IMR-90 (cell line): ENCODE results near the gene GTPBP3. TPM values are rescaled to one million over a fixed set of nuclear protein-coding genes. Genes with fewer than 3 reads are reported as not detected.

Experiments used
- ATAC-seq: fragments of 200-7000 bp; cut with Tn5 transposase; 2 replicates; pipeline ENCODE4 v1.9.1; 2020; ENCODE audit warnings: low read depth, mild to moderate bottlenecking, moderate library complexity
- BruUV-seq: library from RNA; stranded (reverse); fragments of 400-500 nt; replicated peaks from 2 replicates; lab custom pipeline; 2021; lab: Mats Ljungman, UMichigan
- CTCF ChIA-PET: fragments of 300-600 bp; formaldehyde crosslinking; extraction: SDS; loops from one replicate; lab custom pipeline; 2021; ENCODE audit warnings: antibody characterized with exemption; lab: Yijun Ruan, JAX
- POLR2A ChIA-PET: fragments of 300-600 bp; sonication (Branson Sonifier 250); formaldehyde crosslinking; loops from one replicate; lab custom pipeline; 2022; ENCODE audit warnings: antibody characterized with exemption; ENCODE audit not compliant: unreplicated experiment; lab: Charles Lee
- DNase-seq: peaks from one replicate; pipeline ENCODE4 v3.0.0; 2013
- H2AFZ ChIP-seq: replicated peaks from 2 replicates; pipeline ENCODE3; 2013; ENCODE audit warnings: low read length, mild to moderate bottlenecking; ENCODE audit not compliant: poor library complexity
- H2AK5ac ChIP-seq: 2 replicates; pipeline ENCODE4 v1.6.1; 2013; ENCODE audit warnings: low read depth, low read length, inconsistent platforms
- H2AK9ac ChIP-seq: replicated peaks from 2 replicates; pipeline ENCODE3; 2013; ENCODE audit warnings: mild to moderate bottlenecking, low read depth, low read length, moderate library complexity; ENCODE audit not compliant: poor library complexity
- H2BK120ac ChIP-seq: 2 replicates; pipeline ENCODE4 v1.6.1; 2013; ENCODE audit warnings: low read depth, low read length, inconsistent platforms
- H2BK15ac ChIP-seq: 3 replicates; pipeline ENCODE4 v1.6.1; 2013; ENCODE audit warnings: low read depth, low read length, inconsistent platforms
- H2BK20ac ChIP-seq: 2 replicates; pipeline ENCODE4 v1.6.1; 2013; ENCODE audit warnings: low read depth, mild to moderate bottlenecking, inconsistent platforms, low read length, moderate library complexity
- H2BK5ac ChIP-seq: 2 replicates; pipeline ENCODE4 v1.6.1; 2013; ENCODE audit warnings: mild to moderate bottlenecking, low read depth, low read length, inconsistent platforms; ENCODE audit not compliant: poor library complexity, severe bottlenecking
- H3K14ac ChIP-seq: replicated peaks from 2 replicates; pipeline ENCODE4 v1.6.1; 2013; ENCODE audit warnings: low read depth, low read length, inconsistent platforms
- H3K18ac ChIP-seq: 2 replicates; pipeline ENCODE4 v1.6.1; 2013; ENCODE audit warnings: low read depth, low read length, control low read depth
- H3K23ac ChIP-seq: 2 replicates; pipeline ENCODE4 v1.6.1; 2013; ENCODE audit warnings: low read depth, low read length, inconsistent platforms
- H3K27ac ChIP-seq: 2 replicates; pipeline ENCODE4 v1.5.1; 2013; ENCODE audit warnings: mild to moderate bottlenecking, control low read depth, low read length; ENCODE audit not compliant: insufficient read depth
- H3K27me3 ChIP-seq: 2 replicates; pipeline ENCODE4 v1.6.1; 2013; ENCODE audit warnings: low read length; ENCODE audit not compliant: control insufficient read depth, insufficient read depth
- H3K36me3 ChIP-seq: 2 replicates; pipeline ENCODE4 v1.6.1; 2013; ENCODE audit warnings: low read length, mixed read lengths; ENCODE audit not compliant: control insufficient read depth, insufficient read depth
- H3K4ac ChIP-seq: 2 replicates; pipeline ENCODE4 v1.6.1; 2013; ENCODE audit warnings: low read depth, low read length, inconsistent platforms
- H3K4me1 ChIP-seq: 2 replicates; pipeline ENCODE4 v1.6.1; 2013; ENCODE audit warnings: low read length, mixed read lengths; ENCODE audit not compliant: control insufficient read depth, insufficient read depth
- H3K4me2 ChIP-seq: 2 replicates; pipeline ENCODE4 v1.6.1; 2013; ENCODE audit warnings: low read depth, mild to moderate bottlenecking, control low read depth, low read length, moderate library complexity
- H3K4me3 ChIP-seq: 2 replicates; pipeline ENCODE4 v1.5.1; 2013; ENCODE audit warnings: low read depth, mild to moderate bottlenecking, control low read depth, low read length, moderate library complexity; ENCODE audit not compliant: insufficient read depth
- H3K56ac ChIP-seq: 2 replicates; pipeline ENCODE4 v1.6.1; 2013; ENCODE audit warnings: low read length, inconsistent platforms; ENCODE audit not compliant: insufficient read depth; ENCODE audit errors: extremely low read depth
- H3K79me1 ChIP-seq, 2 experiments: 2 replicates each; pipeline ENCODE4 v1.6.1; 2013; ENCODE audit warnings: low read length in 2 of 2, inconsistent platforms in 1 of 2, low read depth in 1 of 2
- H3K9ac ChIP-seq: 2 replicates; pipeline ENCODE4 v1.6.1; 2013; ENCODE audit warnings: low read depth, low read length, control low read depth
- H3K9me1 ChIP-seq: 2 replicates; pipeline ENCODE4 v1.6.1; 2013; ENCODE audit warnings: low read length, inconsistent platforms; ENCODE audit not compliant: insufficient read depth
- H3K9me3 ChIP-seq: 2 replicates; pipeline ENCODE4 v1.6.1; 2013; ENCODE audit warnings: low read length; ENCODE audit not compliant: control insufficient read depth, insufficient read depth
- H4K20me1 ChIP-seq: 2 replicates; pipeline ENCODE4 v1.6.1; 2013; ENCODE audit warnings: low read length, inconsistent platforms; ENCODE audit not compliant: insufficient read depth
- H4K5ac ChIP-seq: 2 replicates; pipeline ENCODE4 v1.6.1; 2013; ENCODE audit warnings: mild to moderate bottlenecking, low read depth, low read length, control low read depth
- H4K8ac ChIP-seq, 2 experiments: 2 replicates each; pipeline ENCODE4 v1.6.1; 2013; ENCODE audit warnings: low read depth in 2 of 2, low read length in 2 of 2, control low read depth in 1 of 2, inconsistent platforms in 1 of 2
- H4K91ac ChIP-seq: 2 replicates; pipeline ENCODE4 v1.6.1; 2013; ENCODE audit warnings: low read depth, low read length, inconsistent platforms; ENCODE audit not compliant: insufficient read depth
- BHLHE40 ChIP-seq: fragments of 150-350 bp; IDR thresholded peaks from 2 replicates; pipeline ENCODE4 v1.6.1; 2016; ENCODE audit warnings: mild to moderate bottlenecking, low read depth, low read length
- CEBPB ChIP-seq: IDR thresholded peaks from 2 replicates; pipeline ENCODE4 v1.6.1; 2012; ENCODE audit warnings: low read depth, low read length, improper control_type of control experiment
- CHD1 ChIP-seq: IDR thresholded peaks from 2 replicates; pipeline ENCODE4 v1.6.1; 2012; ENCODE audit warnings: low read depth, low read length, improper control_type of control experiment
- CTCF ChIP-seq: conservative IDR thresholded peaks from 2 replicates; pipeline ENCODE4 v1.5.1; 2012; ENCODE audit warnings: mild to moderate bottlenecking, low read depth, low read length, improper control_type of control experiment
- FOS ChIP-seq: fragments of 150-350 bp; IDR thresholded peaks from 2 replicates; pipeline ENCODE4 v1.6.1; 2016; ENCODE audit warnings: low read depth, low read length
- MAFK ChIP-seq: IDR thresholded peaks from 2 replicates; pipeline ENCODE4 v1.6.1; 2012; ENCODE audit warnings: low read depth, low read length, improper control_type of control experiment
- MAZ ChIP-seq: IDR thresholded peaks from 2 replicates; pipeline ENCODE4 v1.6.1; 2012; ENCODE audit warnings: low read depth, mild to moderate bottlenecking, low read length, improper control_type of control experiment, moderate library complexity, borderline replicate concordance
- MXI1 ChIP-seq: IDR thresholded peaks from 2 replicates; pipeline ENCODE4 v1.6.1; 2012; ENCODE audit warnings: low read depth, mild to moderate bottlenecking, low read length, moderate library complexity, borderline replicate concordance
- NFE2L2 ChIP-seq: fragments of 150-350 bp; IDR thresholded peaks from 2 replicates; pipeline ENCODE4 v1.6.1; 2016; ENCODE audit warnings: low read depth, mild to moderate bottlenecking, low read length
- POLR2A ChIP-seq: IDR thresholded peaks from 2 replicates; pipeline ENCODE4 v1.6.1; 2012; ENCODE audit warnings: mild to moderate bottlenecking, low read depth, low read length
- RAD21 ChIP-seq: IDR thresholded peaks from 2 replicates; pipeline ENCODE4 v1.6.1; 2012; ENCODE audit warnings: low read length, improper control_type of control experiment
- RCOR1 ChIP-seq: IDR thresholded peaks from 2 replicates; pipeline ENCODE4 v1.6.1; 2012; ENCODE audit warnings: mild to moderate bottlenecking, low read length, improper control_type of control experiment; ENCODE audit not compliant: insufficient replicate concordance
- RFX5 ChIP-seq: IDR thresholded peaks from 2 replicates; pipeline ENCODE4 v1.8.0; 2012; ENCODE audit warnings: low read depth, mild to moderate bottlenecking, low read length, moderate library complexity
- SMC3 ChIP-seq: fragments of 150-350 bp; IDR thresholded peaks from 2 replicates; pipeline ENCODE4 v1.6.1; 2016; ENCODE audit warnings: low read depth, mild to moderate bottlenecking, antibody characterized with exemption, low read length, moderate library complexity
- USF2 ChIP-seq: fragments of 150-350 bp; IDR thresholded peaks from 2 replicates; pipeline ENCODE4 v1.6.1; 2017; ENCODE audit warnings: mild to moderate bottlenecking, antibody characterized with exemption, low read length, low read depth
- WGBS, 2 experiments: methylation state at CpG; one replicate each; pipeline versions ENCODE4 v1.1.5 to v1.1.7; 2013; ENCODE audit warnings: missing lambda C conversion rate in 2 of 2; ENCODE audit not compliant: insufficient read length in 1 of 2; ENCODE audit errors: extremely low coverage in 2 of 2; 5-methylcytosine and 5-hydroxymethylcytosine counted together
- dilution Hi-C: fragments of 300-500 bp; cut with HindIII; formaldehyde crosslinking; loops from one replicate; pipeline ENCODE4 v1.14.3; 2018; ENCODE audit warnings: low sequenced_read_pairs; ENCODE audit not compliant: unreplicated experiment
- in situ Hi-C: fragments of 300-500 bp; cut with MboI; formaldehyde crosslinking; loops from 3 replicates; pipeline ENCODE4 v1.14.3; 2019; ENCODE audit warnings: low sequenced_read_pairs, inconsistent platforms, mixed read lengths
- intact Hi-C: fragments of 100-400 bp; cut with micrococcal nuclease; formaldehyde crosslinking; loops from 2 replicates; pipeline ENCODE4 v1.10.0; 2022
- polyA plus RNA-seq, 3 experiments: library from polyadenylated mRNA; depleted of rRNA; stranded (reverse); fragments of >200 nt; gene quantifications; 2 replicates each; pipeline ENCODE4 v1.2.3, GENCODE V29; 2012; ENCODE audit warnings: low replicate concordance in 1 of 3
- total RNA-seq: library from RNA; depleted of rRNA; stranded (reverse); fragments of >200 nt; gene quantifications from 2 replicates; pipeline ENCODE4 v1.2.3, GENCODE V29; 2012
- TF ChIP-seq, protein P1 (sequence below): fragments of 150-350 bp; IDR thresholded peaks from 2 replicates; pipeline ENCODE4 v1.6.1; 2016; ENCODE audit warnings: low read depth, mild to moderate bottlenecking, low read length, moderate library complexity, borderline replicate concordance

GTPBP3 gene
- total and polyA plus RNA-seq, 2 of the 4 experiments (the other 2 are of a cell fraction), result 4.3 to 15.1 TPM

DNA sequence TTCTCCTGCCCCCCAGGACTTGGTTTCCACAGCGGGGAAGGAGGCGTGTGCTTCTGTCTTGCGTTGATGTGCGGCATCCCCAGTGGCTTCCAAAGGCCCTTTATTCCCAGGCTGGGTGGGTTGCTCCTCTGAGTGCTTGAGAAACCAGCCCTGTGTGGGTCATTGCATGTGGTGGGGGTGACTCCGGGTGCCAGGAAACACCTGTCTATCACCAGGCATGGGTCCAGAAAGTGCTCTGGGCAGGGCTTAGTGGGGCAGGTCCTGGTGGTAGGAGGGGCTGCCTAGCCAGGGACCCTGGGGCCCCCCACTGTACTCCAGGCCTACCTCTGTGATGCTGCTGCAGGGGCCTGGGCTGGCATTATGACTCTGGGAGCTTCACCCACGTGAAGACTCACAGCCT is 18.4 kb upstream of the GTPBP3 start:
- Histone ChIP-seq H3K36me3 (peaks cover 56% of the 10 kb centered on the region), H3K14ac (no peak overlapping the region), H2BK120ac (no peak overlapping the region), H2AK9ac (no peak overlapping the region), H3K79me1 (peaks cover 15 to 25% of the 10 kb centered on the region in 2 experiments), H3K9me1 (no peaks in the 10 kb centered on the region), H2BK20ac (no peak overlapping the region), H3K4me1 (no peaks in the 10 kb centered on the region), H3K23ac (no peak overlapping the region), H3K18ac (no peak overlapping the region), H4K5ac (no peak overlapping the region), H3K27ac (no peak overlapping the region), H3K4ac (no peak overlapping the region), H2AFZ (no peak overlapping the region), H3K9ac (no peak overlapping the region), H3K4me3 (no peak overlapping the region), H3K56ac (no peak overlapping the region), H4K20me1 (peaks cover 8% of the 10 kb centered on the region; the same call in 1 of the 2 replicates), H2BK5ac (no peak overlapping the region), H4K8ac (no peak overlapping the region), H2AK5ac (no peak overlapping the region), H3K27me3 (no peaks in the 10 kb centered on the region), H2BK15ac (no peak overlapping the region), H3K4me2 (no peak overlapping the region), H4K91ac (no peak overlapping the region), H3K9me3 (no peaks in the 10 kb centered on the region)
- no peak for ATAC-seq
- dilution Hi-C loops, result no loop called here
- WGBS, 2 experiments, result 60% methylated on average over 1 of the region's 6 CpGs; no CpG with 5 or more reads in 1 of the 2 experiments
- no peak for DNase-seq
- no TSS peak for BruUV-seq
- intact Hi-C loops, result no loop called here
- in situ Hi-C loops, result no loop called here
- POLR2A ChIA-PET, result no interaction called here
- CTCF ChIA-PET, result no interaction called here
- no peak for TF ChIP-seq USF2
- TF ChIP-seq MAZ, result no peak
- TF ChIP-seq NFE2L2, result no peak
- TF ChIP-seq MXI1, result no peak
- TF ChIP-seq RCOR1, result no peak
- TF ChIP-seq CHD1, result no peak
- no peak for TF ChIP-seq SMC3
- TF ChIP-seq BHLHE40, result no peak
- no peak for TF ChIP-seq RAD21
- TF ChIP-seq CTCF, result no peak
- no peak for TF ChIP-seq CEBPB
- TF ChIP-seq MAFK, result no peak
- TF ChIP-seq POLR2A, result no peak
- TF ChIP-seq, protein P1, sequence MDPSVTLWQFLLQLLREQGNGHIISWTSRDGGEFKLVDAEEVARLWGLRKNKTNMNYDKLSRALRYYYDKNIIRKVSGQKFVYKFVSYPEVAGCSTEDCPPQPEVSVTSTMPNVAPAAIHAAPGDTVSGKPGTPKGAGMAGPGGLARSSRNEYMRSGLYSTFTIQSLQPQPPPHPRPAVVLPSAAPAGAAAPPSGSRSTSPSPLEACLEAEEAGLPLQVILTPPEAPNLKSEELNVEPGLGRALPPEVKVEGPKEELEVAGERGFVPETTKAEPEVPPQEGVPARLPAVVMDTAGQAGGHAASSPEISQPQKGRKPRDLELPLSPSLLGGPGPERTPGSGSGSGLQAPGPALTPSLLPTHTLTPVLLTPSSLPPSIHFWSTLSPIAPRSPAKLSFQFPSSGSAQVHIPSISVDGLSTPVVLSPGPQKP, result no peak
- TF ChIP-seq RFX5, result no peak
- TF ChIP-seq FOS, result no peak
